Gastrocnemius medialis (tissue), 4 donors: Measurements from ENCODE around the gene SMAD3. TPM values are rescaled to one million over a fixed set of nuclear protein-coding genes. Genes with fewer than 3 reads are reported as not detected.

ENCODE experiments used
- ATAC-seq, 2 donors: fragments of 150-250 bp; one replicate each; pipeline ENCODE4 v1.9.1; 2016
- DNase-seq, 2 donors: peaks; one replicate each; pipeline ENCODE4 v3.0.0-alpha.2; 2019
- H3K27ac ChIP-seq, 4 donors: fragments of 200-600 bp; sonication (generic); 1 replicate in 1 of 4; 2 replicates in 3 of 4; pipeline ENCODE4 v1.5.1; 2016 to 2018; ENCODE audit warnings: mild to moderate bottlenecking in 2 of 4, moderate library complexity in 1 of 4
- H3K27me3 ChIP-seq, 3 donors: fragments of 200-600 bp; sonication (generic) in 2 of 3; 1 replicate in 1 of 3; 2 replicates in 2 of 3; pipeline versions ENCODE4 v1.5.1 to v1.6.0; 2016 to 2019; ENCODE audit warnings: mild to moderate bottlenecking in 1 of 3, moderate library complexity in 1 of 3
- H3K36me3 ChIP-seq, 2 donors: fragments of 200-600 bp; sonication (generic) in 1 of 2; one replicate each; pipeline ENCODE4 v1.5.1; 2017 to 2018
- H3K4me1 ChIP-seq, 2 donors: fragments of 200-600 bp; sonication (generic) in 1 of 2; one replicate each; pipeline ENCODE4 v1.5.1; 2016 to 2017; ENCODE audit warnings: mild to moderate bottlenecking in 2 of 2
- H3K4me3 ChIP-seq, 4 donors: fragments of 200-600 bp; sonication (generic) in 3 of 4; 1 replicate in 1 of 4; 2 replicates in 3 of 4; pipeline ENCODE4 v1.5.1; 2016 to 2019; ENCODE audit warnings: mild to moderate bottlenecking in 2 of 4
- H3K9me3 ChIP-seq, 3 donors: fragments of 200-600 bp; sonication (generic) in 2 of 3; 1 replicate in 1 of 3; 2 replicates in 2 of 3; pipeline ENCODE4 v1.5.1; 2016 to 2019
- CTCF ChIP-seq, 5 experiments: fragments of 450-650 bp in 3 of 5; fragments of 200-600 bp in 2 of 5; sonication (generic) in 2 of 5; IDR thresholded peaks in 4 of 5; conservative IDR thresholded peaks in 1 of 5; 1 replicate in 4 of 5; 2 replicates in 1 of 5; pipeline ENCODE4 v1.5.1; 2016 to 2019; ENCODE audit warnings: antibody characterized with exemption in 5 of 5, mild to moderate bottlenecking in 3 of 5, moderate library complexity in 3 of 5
- POLR2A ChIP-seq, 2 donors: fragments of 450-650 bp; IDR thresholded peaks; one replicate each; pipeline ENCODE4 v1.6.1; 2017; ENCODE audit warnings: antibody characterized with exemption in 2 of 2, mild to moderate bottlenecking in 2 of 2, moderate library complexity in 2 of 2
- in situ Hi-C, 4 donors: fragments of 200-750 bp; cut with MboI; loops; one replicate each; pipeline versions ENCODE4 v1.15.0 to v1.8.0; 2017; ENCODE audit warnings: low sequenced_read_pairs in 4 of 4
- intact Hi-C: fragments of 100-400 bp; cut with DNase I; formaldehyde crosslinking; loops from one replicate; pipeline ENCODE4 v1.15.1; 2023; ENCODE audit warnings: low total_unique reads
- total RNA-seq, 4 donors: library from RNA; depleted of rRNA; stranded (reverse); fragments of >200 nt; gene quantifications; one replicate each; pipeline versions ENCODE4 v1.1.0 to v1.2.3, GENCODE V29; 2016

Gene SMAD3
- total RNA-seq, 4 donors from 2014 or later: 15.9 to 61.7 (median 26.3) TPM

GRCh38 chr15:67202991-67203390, 137.6 kb downstream of the SMAD3 start:
- peak in 1 of 2 donors; percentile 47 for TF ChIP-seq POLR2A (IDR thresholded peaks at IDR 0.05)
- no peak for TF ChIP-seq CTCF (IDR thresholded peaks at IDR 0.05 in 4 of 5, conservative IDR thresholded peaks at IDR 0.05 in 1 of 5)
- no peak for DNase-seq
- intact Hi-C loops: loop anchor here (5.0 kb wide), 1 partner anchor 36 kb away; no protein-coding TSS in a partner anchor
- no peak overlapping the region for H3K4me3 ChIP-seq
- H3K36me3 ChIP-seq: no peaks in the 10 kb centered on the region
- H3K27me3 ChIP-seq: no peaks in the 10 kb centered on the region
- peak overlapping the region; percentile 91 to 99 (median 96) for H3K27ac ChIP-seq
- peak; percentile 55 to 80 for ATAC-seq
- no peaks in the 10 kb centered on the region for H3K9me3 ChIP-seq
- peaks cover 73 to 87% of the 10 kb centered on the region in 2 donors for H3K4me1 ChIP-seq
- in situ Hi-C loops: no loop called here

GRCh38 chr15:67207555-67208207, 142.3 kb downstream of the SMAD3 start:
- ATAC-seq: no peak
- Histone ChIP-seq H3K9me3 (no peaks in the 10 kb centered on the region), H3K4me3 (no peak overlapping the region), H3K4me1 (peaks cover 35 to 52% of the 10 kb centered on the region in 2 donors), H3K27ac (peak overlapping the region in 3 of 4 donors; percentile 23 to 48 (median 36)), H3K36me3 (no peaks in the 10 kb centered on the region), H3K27me3 (no peaks in the 10 kb centered on the region)
- intact Hi-C loops: loop anchor here (5.0 kb wide), 1 partner anchor 45 kb away; the partner anchor contains the start of genes AAGAB and IQCH
- DNase-seq: no peak
- TF ChIP-seq POLR2A (IDR thresholded peaks at IDR 0.05): no peak
- TF ChIP-seq CTCF (IDR thresholded peaks at IDR 0.05 in 4 of 5, conservative IDR thresholded peaks at IDR 0.05 in 1 of 5): no peak
- in situ Hi-C loops: no loop called here

GRCh38 chr15:67208396-67208795, 143.0 kb downstream of the SMAD3 start:
- Histone ChIP-seq H3K4me1 (peaks cover 30 to 47% of the 10 kb centered on the region in 2 donors), H3K4me3 (no peak overlapping the region), H3K27me3 (no peaks in the 10 kb centered on the region), H3K9me3 (no peaks in the 10 kb centered on the region), H3K27ac (peak overlapping the region in 3 of 4 donors; percentile 17 to 48 (median 23)), H3K36me3 (no peaks in the 10 kb centered on the region)
- TF ChIP-seq CTCF (IDR thresholded peaks at IDR 0.05 in 4 of 5, conservative IDR thresholded peaks at IDR 0.05 in 1 of 5): no peak
- no peak for TF ChIP-seq POLR2A (IDR thresholded peaks at IDR 0.05)
- ATAC-seq: no peak
- in situ Hi-C loops: no loop called here
- DNase-seq: no peak
- intact Hi-C loops: loop anchor here (5.0 kb wide), 1 partner anchor 44 kb away; the partner anchor contains the start of genes AAGAB and IQCH

- no peaks in the 10 kb centered on the region for H3K36me3 ChIP-seq
- intact Hi-C loops (no loop called here), in situ Hi-C loops (no loop called here)
- TF ChIP-seq POLR2A (IDR thresholded peaks at IDR 0.05) (no peak), CTCF (IDR thresholded peaks at IDR 0.05 in 4 of 5, conservative IDR thresholded peaks at IDR 0.05 in 1 of 5) (no peak)
- H3K27ac ChIP-seq: no peak overlapping the region
- no peak for DNase-seq
- H3K27me3 ChIP-seq: no peaks in the 10 kb centered on the region
- no peak for ATAC-seq
- peaks cover 8 to 27% of the 10 kb centered on the region in 2 donors for H3K4me1 ChIP-seq
- H3K4me3 ChIP-seq: no peak overlapping the region
- no peaks in the 10 kb centered on the region for H3K9me3 ChIP-seq
Observed at GRCh38 chr15:67210555-67211168, 145.3 kb downstream of the SMAD3 start.
